ENCODE measurements around the gene SPPL2B. TPM values are rescaled to one million over a fixed set of nuclear protein-coding genes. Genes with fewer than 3 reads are reported as not detected.
A peak's percentile ranks its signal among the peaks of the same experiment; 100 is the strongest.
"Not testable (repeated sequence)": the region's sequence is repeated elsewhere in the genome, so short reads cannot be mapped to it uniquely, and the experiment has no call there.

Gene SPPL2B
- total and polyA plus RNA-seq, 8 donors: 36.4 to 226 (median 52.8) TPM

DNA sequence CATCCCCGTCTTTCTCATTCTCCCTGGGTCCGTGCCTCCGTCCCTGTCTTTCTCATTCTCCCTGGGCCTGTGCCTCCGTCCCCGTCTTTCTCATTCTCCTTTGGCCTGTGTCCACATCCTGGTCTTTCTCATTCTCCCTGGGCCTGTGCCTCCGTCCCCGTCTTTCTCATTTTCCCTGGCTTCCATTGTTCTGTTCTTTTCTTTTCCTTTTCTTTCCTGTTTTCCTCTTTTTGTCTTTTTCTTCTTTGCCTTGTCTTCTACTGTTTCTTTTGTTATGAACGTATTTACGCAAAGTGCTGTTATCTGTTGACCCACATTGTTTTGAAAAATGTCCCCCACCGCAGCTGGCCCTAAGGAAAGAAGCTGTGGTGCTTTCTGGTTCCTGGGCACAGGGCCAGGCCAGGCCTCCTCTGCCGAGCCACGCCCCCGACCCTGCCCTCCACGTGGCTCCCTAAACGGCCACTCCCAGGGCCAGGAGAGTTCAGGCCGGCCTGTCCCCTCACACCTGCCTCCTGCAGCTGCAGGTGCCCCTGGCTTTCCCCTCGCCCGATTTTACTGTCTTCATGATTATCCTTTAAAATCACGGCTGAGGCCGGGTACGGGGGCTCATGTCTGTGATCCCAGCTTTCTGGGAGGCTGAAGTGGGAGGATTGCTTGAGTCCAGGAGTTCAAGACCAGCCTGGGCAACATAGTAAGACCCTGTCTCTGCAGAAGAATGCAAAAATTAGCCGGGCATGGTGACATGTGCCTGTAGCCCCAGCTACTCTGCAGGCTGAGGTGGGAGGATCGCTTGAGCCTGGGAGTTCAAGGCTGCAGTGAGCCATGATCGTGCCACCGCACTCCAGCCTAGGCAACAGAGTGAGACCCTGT, 17.5 kb downstream of the SPPL2B start:
- intact Hi-C loops (cut with DNase I): no loop called here
- FAIRE-seq: no peak
- Histone ChIP-seq H3K27ac (no peak overlapping the region), H3K36me3 (no peaks in the 10 kb centered on the region), H3K4me3 (no peak overlapping the region), H3K27me3 (no peaks in the 10 kb centered on the region), H3K9me3 (no peaks in the 10 kb centered on the region), H3K4me1 (no peaks in the 10 kb centered on the region)
- ATAC-seq: peak; percentile 48 to 96 (median 73)
- TF ChIP-seq, protein P1, sequence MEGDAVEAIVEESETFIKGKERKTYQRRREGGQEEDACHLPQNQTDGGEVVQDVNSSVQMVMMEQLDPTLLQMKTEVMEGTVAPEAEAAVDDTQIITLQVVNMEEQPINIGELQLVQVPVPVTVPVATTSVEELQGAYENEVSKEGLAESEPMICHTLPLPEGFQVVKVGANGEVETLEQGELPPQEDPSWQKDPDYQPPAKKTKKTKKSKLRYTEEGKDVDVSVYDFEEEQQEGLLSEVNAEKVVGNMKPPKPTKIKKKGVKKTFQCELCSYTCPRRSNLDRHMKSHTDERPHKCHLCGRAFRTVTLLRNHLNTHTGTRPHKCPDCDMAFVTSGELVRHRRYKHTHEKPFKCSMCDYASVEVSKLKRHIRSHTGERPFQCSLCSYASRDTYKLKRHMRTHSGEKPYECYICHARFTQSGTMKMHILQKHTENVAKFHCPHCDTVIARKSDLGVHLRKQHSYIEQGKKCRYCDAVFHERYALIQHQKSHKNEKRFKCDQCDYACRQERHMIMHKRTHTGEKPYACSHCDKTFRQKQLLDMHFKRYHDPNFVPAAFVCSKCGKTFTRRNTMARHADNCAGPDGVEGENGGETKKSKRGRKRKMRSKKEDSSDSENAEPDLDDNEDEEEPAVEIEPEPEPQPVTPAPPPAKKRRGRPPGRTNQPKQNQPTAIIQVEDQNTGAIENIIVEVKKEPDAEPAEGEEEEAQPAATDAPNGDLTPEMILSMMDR (IDR thresholded peaks at IDR 0.05): no peak
- WGBS, 2 donors: 58 to 68% methylated on average over 25 of the region's 25 CpGs
- DNase-seq: peak; percentile 49 to 72 (median 62)

DNA sequence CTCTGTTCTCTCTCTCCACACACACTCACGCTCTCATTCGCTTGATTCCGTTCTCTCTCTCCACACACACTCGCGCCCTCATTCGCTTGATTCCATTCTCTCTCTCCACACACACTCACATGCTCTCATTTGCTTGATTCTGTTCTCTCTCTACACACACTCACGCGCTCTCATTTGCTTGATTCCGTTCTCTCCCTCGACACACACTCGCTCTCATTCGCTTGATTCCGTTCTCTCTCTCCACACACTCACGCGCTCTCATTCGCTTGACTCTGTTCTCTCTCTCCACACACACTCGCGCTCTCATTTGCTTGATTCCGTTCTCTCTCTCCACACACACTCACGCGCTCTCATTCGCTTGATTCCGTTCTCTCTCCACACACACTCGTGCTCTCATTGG, 21.3 kb downstream of the SPPL2B start:
- WGBS, 2 donors: 93 to 95% methylated on average over 24 of the region's 24 CpGs
- H3K4me3 ChIP-seq; intact Hi-C loops (cut with DNase I); DNase-seq; H3K27ac ChIP-seq; H3K4me1 ChIP-seq; ATAC-seq; FAIRE-seq; H3K27me3 ChIP-seq; H3K9me3 ChIP-seq: not testable (repeated sequence)
- peaks cover 0 to 17% (median 0%) of the 10 kb centered on the region in 3 donors for H3K36me3 ChIP-seq

DNA sequence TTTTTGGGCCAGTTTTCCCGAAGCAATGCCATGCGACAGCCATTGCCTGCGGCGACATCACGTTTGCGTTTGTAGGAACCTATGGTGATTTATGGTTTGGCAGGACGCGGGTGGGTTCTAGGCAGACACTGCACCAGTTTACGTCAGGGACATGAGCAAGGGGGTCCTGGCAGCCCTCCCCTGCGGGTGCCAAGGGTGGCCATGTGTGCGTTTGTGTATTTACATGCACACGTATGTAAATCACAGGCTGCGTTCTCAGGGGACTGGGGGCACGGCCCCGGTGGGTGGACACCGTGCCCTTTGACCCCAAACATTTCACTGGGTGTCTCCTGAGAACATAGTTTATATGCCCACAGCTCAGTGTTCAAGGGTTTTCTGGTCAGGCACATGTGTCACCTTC, 22.2 kb downstream of the SPPL2B start:
- Histone ChIP-seq H3K9me3 (no peaks in the 10 kb centered on the region), H3K4me1 (no peaks in the 10 kb centered on the region), H3K36me3 (peaks cover 0 to 17% (median 0%) of the 10 kb centered on the region in 3 donors), H3K27me3 (no peaks in the 10 kb centered on the region), H3K4me3 (no peak overlapping the region), H3K27ac (no peak overlapping the region)
- FAIRE-seq (no peak), ATAC-seq (no peak), DNase-seq (no peak)
- TF ChIP-seq, protein P1 (IDR thresholded peaks at IDR 0.05): no peak
- 90 to 96% methylated on average over 16 of the region's 16 CpGs for WGBS, 2 donors
- intact Hi-C loops (cut with DNase I): no loop called here

DNA sequence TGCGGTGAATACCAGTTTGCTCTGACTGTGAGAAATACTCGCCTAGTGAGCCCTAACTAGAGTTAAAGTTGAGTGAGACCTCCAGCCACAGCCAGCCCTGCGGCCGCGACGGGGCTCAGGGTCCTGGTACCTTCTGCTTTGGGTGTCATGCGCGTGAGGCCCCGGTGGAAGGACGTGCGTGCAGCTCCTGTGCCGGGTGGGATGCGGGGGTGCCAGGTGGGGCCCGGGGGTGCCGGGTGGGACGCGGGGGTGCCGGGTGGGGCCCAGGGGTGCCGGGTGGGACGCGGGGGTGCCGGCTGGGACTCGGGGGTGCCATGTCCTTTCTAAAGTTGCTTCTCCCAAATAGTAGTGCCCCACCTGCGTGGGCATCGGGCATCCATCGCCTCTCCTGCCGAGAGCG, 23.1 kb downstream of the SPPL2B start:
- 95 to 96% methylated on average over 22 to 28 of the region's 28 CpGs for WGBS, 2 donors
- no peaks in the 10 kb centered on the region for H3K4me1 ChIP-seq
- no peak for ATAC-seq
- TF ChIP-seq, protein P1 (IDR thresholded peaks at IDR 0.05): no peak
- intact Hi-C loops (cut with DNase I): no loop called here
- H3K27ac ChIP-seq: no peak overlapping the region
- H3K36me3 ChIP-seq: peaks cover 0 to 17% (median 0%) of the 10 kb centered on the region in 3 donors
- H3K9me3 ChIP-seq: no peaks in the 10 kb centered on the region
- no peak overlapping the region for H3K4me3 ChIP-seq
- no peak for DNase-seq
- no peak for FAIRE-seq
- H3K27me3 ChIP-seq: no peaks in the 10 kb centered on the region

DNA sequence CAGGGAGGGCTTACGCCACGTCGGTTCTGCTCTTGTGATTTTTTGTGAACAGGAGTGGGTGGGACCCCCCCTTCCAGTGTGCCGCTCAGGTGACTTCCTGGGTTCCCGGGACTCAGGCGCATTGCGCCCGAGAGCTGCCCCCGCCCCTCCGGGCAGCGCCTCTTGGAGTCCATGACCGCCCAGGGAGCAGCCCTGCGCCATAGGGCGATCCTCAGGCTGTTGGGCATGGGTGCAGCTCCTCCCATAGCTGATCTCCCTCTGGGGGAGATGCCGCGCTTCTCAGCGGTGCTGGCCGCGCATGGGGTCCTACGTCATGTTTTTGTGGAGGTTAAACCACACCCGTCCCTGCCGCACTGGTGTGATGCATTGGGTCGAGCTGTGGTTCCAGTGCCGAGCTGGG, 23.6 kb downstream of the SPPL2B start:
- no peaks in the 10 kb centered on the region for H3K27me3 ChIP-seq
- H3K9me3 ChIP-seq: no peaks in the 10 kb centered on the region
- DNase-seq: no peak
- no peak overlapping the region for H3K4me3 ChIP-seq
- intact Hi-C loops (cut with DNase I): no loop called here
- no peak for FAIRE-seq
- TF ChIP-seq, protein P1 (IDR thresholded peaks at IDR 0.05): no peak
- H3K36me3 ChIP-seq: peaks cover 0 to 17% (median 0%) of the 10 kb centered on the region in 3 donors
- no peaks in the 10 kb centered on the region for H3K4me1 ChIP-seq
- 93 to 98% methylated on average over 22 to 24 of the region's 24 CpGs for WGBS, 2 donors
- no peak overlapping the region for H3K27ac ChIP-seq
- ATAC-seq: no peak
